GM12873 (cell line): ENCODE results near the gene MGARP.

Experiments used
- TF ChIP-seq, protein P1 (sequence below): IDR thresholded peaks from 2 replicates; pipeline ENCODE4 v1.5.1; 2012; ENCODE audit warnings: low read depth, mild to moderate bottlenecking, moderate library complexity, low read length, control low read depth; ENCODE audit not compliant: insufficient read depth; ENCODE audit errors: missing control alignments

The MGARP gene

DNA sequence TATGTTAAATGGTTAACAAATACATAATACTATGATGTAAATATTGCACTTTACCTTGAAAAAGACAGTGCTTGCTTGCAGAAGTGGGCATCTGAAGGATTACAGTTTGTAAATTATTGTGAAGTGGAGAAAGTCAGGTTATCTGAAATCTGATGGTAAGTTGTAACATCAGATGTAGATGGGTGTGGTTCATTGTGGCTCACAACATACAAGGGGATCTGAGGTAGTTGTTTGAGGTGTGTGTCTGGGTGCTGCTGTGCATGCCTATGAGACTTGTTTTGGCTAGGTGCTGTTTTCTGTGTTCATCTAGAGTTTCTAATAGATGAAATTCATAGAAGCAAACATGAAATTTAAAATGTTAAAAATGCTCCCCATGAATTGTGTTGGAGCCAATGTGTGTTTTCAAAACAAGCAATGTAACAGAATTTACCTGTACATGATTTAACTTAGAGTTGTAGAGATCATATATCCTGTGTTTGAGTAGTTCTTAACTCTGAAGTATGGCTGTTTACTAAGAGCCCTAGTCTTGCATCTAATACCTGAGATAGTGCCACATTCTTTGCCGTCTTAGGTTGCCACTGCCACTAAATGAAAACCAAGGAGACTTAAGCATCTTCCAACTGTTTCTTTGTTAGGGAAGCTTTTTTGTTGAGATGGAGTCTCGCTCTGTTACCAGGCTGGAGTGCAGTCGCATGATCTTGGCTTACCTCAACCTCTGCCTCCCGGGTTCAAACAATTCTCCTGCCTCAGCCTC is 34.2 kb upstream of the MGARP start:
- TF ChIP-seq, protein P1, sequence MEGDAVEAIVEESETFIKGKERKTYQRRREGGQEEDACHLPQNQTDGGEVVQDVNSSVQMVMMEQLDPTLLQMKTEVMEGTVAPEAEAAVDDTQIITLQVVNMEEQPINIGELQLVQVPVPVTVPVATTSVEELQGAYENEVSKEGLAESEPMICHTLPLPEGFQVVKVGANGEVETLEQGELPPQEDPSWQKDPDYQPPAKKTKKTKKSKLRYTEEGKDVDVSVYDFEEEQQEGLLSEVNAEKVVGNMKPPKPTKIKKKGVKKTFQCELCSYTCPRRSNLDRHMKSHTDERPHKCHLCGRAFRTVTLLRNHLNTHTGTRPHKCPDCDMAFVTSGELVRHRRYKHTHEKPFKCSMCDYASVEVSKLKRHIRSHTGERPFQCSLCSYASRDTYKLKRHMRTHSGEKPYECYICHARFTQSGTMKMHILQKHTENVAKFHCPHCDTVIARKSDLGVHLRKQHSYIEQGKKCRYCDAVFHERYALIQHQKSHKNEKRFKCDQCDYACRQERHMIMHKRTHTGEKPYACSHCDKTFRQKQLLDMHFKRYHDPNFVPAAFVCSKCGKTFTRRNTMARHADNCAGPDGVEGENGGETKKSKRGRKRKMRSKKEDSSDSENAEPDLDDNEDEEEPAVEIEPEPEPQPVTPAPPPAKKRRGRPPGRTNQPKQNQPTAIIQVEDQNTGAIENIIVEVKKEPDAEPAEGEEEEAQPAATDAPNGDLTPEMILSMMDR = no peak

DNA sequence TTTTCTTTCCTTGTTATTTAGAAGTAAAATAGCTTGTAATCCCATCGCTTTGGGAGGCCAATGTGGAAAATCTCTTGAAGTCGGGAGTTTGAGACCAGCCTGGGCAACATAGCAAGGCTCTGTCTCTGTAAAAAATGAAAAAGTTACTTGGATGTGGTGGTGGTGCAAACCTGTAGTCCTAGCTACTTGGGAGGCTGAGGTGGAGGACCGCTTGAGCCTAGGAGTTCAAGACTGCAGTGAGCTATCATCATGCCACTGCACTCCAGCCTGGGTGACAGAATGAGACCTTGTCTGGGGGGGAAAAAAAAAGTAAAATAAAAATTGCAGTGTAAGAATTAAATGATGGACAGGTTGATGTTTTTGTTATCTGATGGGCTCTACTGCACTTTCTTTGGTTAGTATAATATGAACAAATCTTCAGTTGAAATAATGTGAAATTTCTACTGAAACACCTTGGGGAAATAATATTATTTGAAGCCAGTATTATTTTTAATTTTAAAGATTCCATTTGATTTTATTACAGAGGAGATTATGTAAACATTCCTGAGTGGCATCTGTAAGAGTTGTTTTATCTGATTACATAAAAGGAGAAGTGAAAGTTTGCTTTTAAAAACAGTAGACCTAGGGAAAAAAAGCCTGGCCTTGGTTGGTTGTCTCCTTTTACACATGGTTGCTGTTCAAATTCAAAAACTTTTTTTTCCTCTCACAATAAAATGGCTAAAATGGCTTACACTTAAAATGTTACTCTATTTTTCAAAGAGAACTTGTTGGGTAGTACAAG is 32.7 kb upstream of the MGARP start:
- TF ChIP-seq, protein P1 = no peak

DNA sequence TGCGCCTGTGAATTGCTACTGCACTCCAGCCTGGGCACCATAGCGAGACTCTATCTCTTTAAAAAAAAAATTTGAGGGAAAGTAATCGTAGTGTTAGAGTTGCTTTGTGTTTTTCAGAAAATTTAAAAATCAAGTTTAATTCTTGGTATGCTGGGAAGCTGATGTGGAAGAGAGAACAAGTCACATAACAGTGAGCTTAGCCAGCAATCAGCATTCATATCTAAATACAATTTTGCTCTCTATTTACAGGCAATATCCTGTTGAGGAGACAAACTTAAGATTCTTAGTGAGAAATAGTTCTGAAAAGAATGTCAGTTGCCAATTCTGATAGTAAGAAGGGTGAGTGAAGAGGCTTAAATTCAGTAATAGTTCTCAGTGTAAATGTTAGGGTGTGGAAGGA is 31.9 kb upstream of the MGARP start:
- TF ChIP-seq, protein P1 = no peak

DNA sequence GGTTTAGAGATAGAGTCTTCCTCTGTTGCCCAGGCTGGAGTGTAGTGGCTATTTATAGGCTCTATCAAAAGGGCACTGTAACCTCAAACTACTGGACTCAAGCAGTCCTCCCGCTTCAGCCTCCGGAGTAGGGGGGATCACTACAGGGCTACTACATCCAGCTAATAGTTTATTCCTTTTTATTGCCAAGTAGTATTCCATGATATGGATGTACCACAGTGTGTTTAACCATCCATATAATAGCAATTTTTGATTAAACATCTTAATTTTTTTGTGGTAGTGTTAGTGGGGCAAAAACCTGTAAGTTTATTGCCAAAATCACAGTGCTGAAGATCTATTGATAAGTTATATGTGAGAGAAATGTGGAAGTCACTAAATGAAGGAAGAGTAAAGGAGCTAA is 24.9 kb upstream of the MGARP start:
- TF ChIP-seq, protein P1 = no peak

DNA sequence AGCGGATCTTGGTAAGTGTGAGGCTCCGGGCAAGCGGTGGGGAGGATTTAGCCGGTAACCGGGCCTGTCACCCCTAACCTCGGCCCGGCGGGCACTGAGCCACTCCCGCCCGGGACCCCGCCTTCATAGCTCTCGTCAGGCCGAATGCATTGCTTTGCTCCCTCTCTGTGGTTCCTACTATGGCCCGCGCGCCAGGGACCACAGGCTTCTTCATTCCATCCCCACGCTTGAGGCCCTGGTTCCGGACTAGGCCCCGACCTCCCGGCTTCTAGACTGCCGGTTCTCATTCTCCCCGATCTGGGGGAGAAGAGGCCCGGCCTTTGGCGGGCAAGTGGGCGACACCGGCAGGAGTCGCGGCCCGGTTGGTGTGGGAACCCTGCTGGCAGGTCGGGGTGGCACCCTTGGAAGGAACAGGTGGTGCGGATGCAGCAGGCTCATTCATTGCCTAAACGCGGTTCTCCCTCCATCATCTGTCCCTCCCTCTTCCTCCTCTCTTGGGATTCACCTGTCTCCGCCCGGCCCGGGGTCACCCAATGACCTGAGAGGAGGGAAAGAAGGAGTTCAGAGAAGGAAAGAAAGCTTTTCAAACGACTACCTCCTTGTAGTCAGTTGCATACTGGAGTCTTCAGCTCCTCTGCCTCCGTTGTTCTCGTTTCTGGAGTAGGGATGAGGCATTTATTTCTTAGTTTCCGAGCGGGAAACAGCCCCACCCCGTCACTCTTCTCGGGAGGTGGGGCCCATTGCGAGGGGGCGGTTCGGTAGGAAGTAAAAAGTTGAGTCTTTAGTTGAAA is 22.0 kb upstream of the MGARP start, which contains the start of gene NDUFC1:
Gene NDUFC1 (minus strand): TSS at position 657 of the 791 bp plus-strand sequence. CDS start 6,679 bp downstream, outside the sequence.
- TF ChIP-seq, protein P1 = peak; percentile 48

DNA sequence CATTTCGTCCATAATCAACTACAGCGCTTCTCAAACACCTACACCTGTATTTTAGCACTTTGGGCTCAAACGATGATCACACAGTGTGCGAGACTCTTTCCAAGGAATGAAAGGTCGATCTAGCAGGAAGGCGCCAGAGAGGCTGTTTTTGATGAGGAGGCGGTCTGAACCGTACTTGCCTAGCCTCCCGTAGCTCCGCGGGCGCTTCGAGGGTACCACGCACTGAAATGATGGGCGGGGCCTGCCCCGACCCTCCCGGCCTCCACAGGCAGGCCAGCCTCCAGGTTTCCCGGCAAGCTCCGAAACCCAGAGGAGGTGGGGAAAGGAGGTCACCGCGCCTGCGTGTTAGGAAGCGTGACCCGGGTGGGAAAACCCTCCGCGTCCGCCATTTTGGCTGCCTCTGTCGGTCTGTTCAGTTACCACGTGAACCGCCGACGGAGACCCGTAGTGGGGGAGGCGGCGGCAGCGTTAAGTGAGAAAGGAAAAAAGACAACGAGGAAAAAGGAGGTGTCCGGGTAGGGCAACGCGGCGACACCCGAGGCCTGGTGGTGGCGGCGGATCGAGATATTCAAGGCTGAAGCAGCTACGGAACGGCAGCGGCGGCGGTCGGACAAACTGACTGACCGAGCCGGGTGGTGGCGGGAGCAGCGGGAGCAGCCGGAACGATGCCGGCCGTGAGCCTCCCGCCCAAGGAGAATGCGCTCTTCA is 21.2 kb upstream of the MGARP start, which contains the start of gene NAA15:
Gene NAA15 (plus strand): TSS at position 393 of the 708 bp plus-strand sequence. CDS start 273 bp downstream, at position 666.
- TF ChIP-seq, protein P1 = no peak
